ENCODE results near the gene CMBL. TPM values are rescaled to one million over a fixed set of nuclear protein-coding genes. Genes with fewer than 3 reads are reported as not detected.

CMBL gene
- total and polyA plus RNA-seq, 2 experiments from 2014 or later = 20.8 to 24.1 TPM

GRCh38 chr5:10310066-10310779 is 2.5 kb upstream of the CMBL start:
- Histone ChIP-seq H3K79me2 (peaks cover 15% of the 10 kb centered on the region), H3K9me2 (replicated peaks; ENCODE audit: insufficient read depth) (no peaks in the 10 kb centered on the region), H3K27ac (peak overlapping the region; percentile 30), H3K4me3 (no peak overlapping the region), H2AFZ (no peak overlapping the region), H3K27me3 (no peaks in the 10 kb centered on the region), H3K36me3 (replicated peaks; ENCODE audit: insufficient read depth, low read depth) (no peaks in the 10 kb centered on the region), H4K20me1 (ENCODE audit: insufficient read depth, poor library complexity, severe bottlenecking) (no peaks in the 10 kb centered on the region), H3K9me3 (ENCODE audit: low read depth) (no peaks in the 10 kb centered on the region), H3K4me1 (ENCODE audit: insufficient read depth) (peaks cover 17% of the 10 kb centered on the region), H3K4me2 (peak overlapping the region; percentile 1)
- peak; percentile 71 for DNase-seq (ENCODE audit: low spot score)
- no peak for TF ChIP-seq EZH2 (IDR thresholded peaks at IDR 0.05; ENCODE audit: borderline replicate concordance)
- TF ChIP-seq EZH2phosphoT487 (IDR thresholded peaks at IDR 0.05; ENCODE audit: low read depth, severe bottlenecking, unreplicated experiment) = no peak
- TF ChIP-seq CTCF (IDR thresholded peaks at IDR 0.05; ENCODE audit: poor library complexity) = no peak
- WGBS (ENCODE audit: low lambda C conversion rate, missing lambda C conversion rate) = 52% methylated on average over 8 of the region's 8 CpGs

GRCh38 chr5:10308844-10309243 is 1.1 kb upstream of the CMBL start:
- Histone ChIP-seq H3K27me3 (no peaks in the 10 kb centered on the region), H3K4me1 (ENCODE audit: insufficient read depth) (peaks cover 20% of the 10 kb centered on the region), H3K4me2 (no peak overlapping the region), H2AFZ (no peak overlapping the region), H3K27ac (no peak overlapping the region), H3K4me3 (no peak overlapping the region), H3K9me3 (ENCODE audit: low read depth) (no peaks in the 10 kb centered on the region), H4K20me1 (ENCODE audit: insufficient read depth, poor library complexity, severe bottlenecking) (no peaks in the 10 kb centered on the region), H3K9me2 (replicated peaks; ENCODE audit: insufficient read depth) (no peaks in the 10 kb centered on the region), H3K36me3 (replicated peaks; ENCODE audit: insufficient read depth, low read depth) (no peaks in the 10 kb centered on the region), H3K79me2 (peaks cover 29% of the 10 kb centered on the region)
- WGBS (ENCODE audit: low lambda C conversion rate, missing lambda C conversion rate) = 87% methylated on average over 6 of the region's 6 CpGs
- no peak for DNase-seq (ENCODE audit: low spot score)
- TF ChIP-seq EZH2phosphoT487 (IDR thresholded peaks at IDR 0.05; ENCODE audit: low read depth, severe bottlenecking, unreplicated experiment) = no peak
- no peak for TF ChIP-seq CTCF (IDR thresholded peaks at IDR 0.05; ENCODE audit: poor library complexity)
- TF ChIP-seq EZH2 (IDR thresholded peaks at IDR 0.05; ENCODE audit: borderline replicate concordance) = no peak

GRCh38 chr5:10306806-10307205 is 896 bp downstream of the CMBL start:
- H3K27me3 ChIP-seq = no peaks in the 10 kb centered on the region
- no peaks in the 10 kb centered on the region for H4K20me1 ChIP-seq (ENCODE audit: insufficient read depth, poor library complexity, severe bottlenecking)
- no peaks in the 10 kb centered on the region for H3K36me3 ChIP-seq (replicated peaks; ENCODE audit: insufficient read depth, low read depth)
- H3K9me3 ChIP-seq (ENCODE audit: low read depth) = no peaks in the 10 kb centered on the region
- 54% methylated on average over 8 of the region's 8 CpGs for WGBS (ENCODE audit: low lambda C conversion rate, missing lambda C conversion rate)
- peak overlapping the region; percentile 79 for H3K4me2 ChIP-seq
- no peaks in the 10 kb centered on the region for H3K9me2 ChIP-seq (replicated peaks; ENCODE audit: insufficient read depth)
- H3K27ac ChIP-seq = peak overlapping the region; percentile 93
- peak overlapping the region; percentile 97 for H2AFZ ChIP-seq
- TF ChIP-seq EZH2 (IDR thresholded peaks at IDR 0.05; ENCODE audit: borderline replicate concordance) = no peak
- TF ChIP-seq CTCF (IDR thresholded peaks at IDR 0.05; ENCODE audit: poor library complexity) = no peak
- TF ChIP-seq EZH2phosphoT487 (IDR thresholded peaks at IDR 0.05; ENCODE audit: low read depth, severe bottlenecking, unreplicated experiment) = no peak
- H3K79me2 ChIP-seq = peaks cover 39% of the 10 kb centered on the region
- peak overlapping the region; percentile 84 for H3K4me3 ChIP-seq
- no peak for DNase-seq (ENCODE audit: low spot score)
- peaks cover 33% of the 10 kb centered on the region for H3K4me1 ChIP-seq (ENCODE audit: insufficient read depth)
